OCI-LY1 (cell line): ENCODE measurements around the gene NFIX.

Experiments used
- H2AFZ ChIP-seq: fragments of 200-600 bp; sonication (generic), shearing (Covaris generic); 2 replicates; pipeline ENCODE4 v1.6.0; 2014; ENCODE audit warnings: antibody characterized with exemption, mild to moderate bottlenecking, low read length
- H3F3A ChIP-seq: fragments of 200-600 bp; sonication (generic), shearing (Covaris generic); 2 replicates; pipeline ENCODE4 v1.6.0; 2014; ENCODE audit warnings: mild to moderate bottlenecking, antibody characterized with exemption, low read length, moderate library complexity; ENCODE audit not compliant: insufficient read depth
- H3K27ac ChIP-seq: fragments of 200-600 bp; sonication (generic); 2 replicates; pipeline ENCODE4 v1.5.1; 2014; ENCODE audit warnings: low read length, mixed run types, mild to moderate bottlenecking, low read depth; ENCODE audit not compliant: poor library complexity, severe bottlenecking
- H3K27me3 ChIP-seq: fragments of 200-600 bp; sonication (generic); 2 replicates; pipeline ENCODE4 v1.6.0; 2014; ENCODE audit warnings: antibody characterized with exemption, mild to moderate bottlenecking, low read length, moderate library complexity; ENCODE audit not compliant: insufficient read depth
- H3K36me3 ChIP-seq: fragments of 200-600 bp; sonication (generic); 2 replicates; pipeline ENCODE4 v1.6.1; 2014; ENCODE audit warnings: mild to moderate bottlenecking, antibody characterized with exemption, low read length, moderate library complexity, mixed read lengths; ENCODE audit not compliant: insufficient read depth
- H3K4me1 ChIP-seq: fragments of 200-600 bp; sonication (generic); 2 replicates; pipeline ENCODE4 v1.5.1; 2014; ENCODE audit warnings: mild to moderate bottlenecking, low read length, moderate library complexity; ENCODE audit not compliant: insufficient read depth, severe bottlenecking
- H3K4me2 ChIP-seq: fragments of 200-600 bp; sonication (generic), shearing (Covaris generic); 2 replicates; pipeline ENCODE4 v1.6.1; 2014; ENCODE audit warnings: low read length
- H3K4me3 ChIP-seq: fragments of 200-600 bp; sonication (generic); 2 replicates; pipeline ENCODE4 v1.5.1; 2014; ENCODE audit warnings: low read length, low read depth, mild to moderate bottlenecking, mixed read lengths; ENCODE audit not compliant: poor library complexity, severe bottlenecking
- H3K79me2 ChIP-seq: fragments of 200-600 bp; shearing (Covaris generic); 2 replicates; pipeline ENCODE4 v1.6.1; 2016; ENCODE audit warnings: mixed run types, low read length, mixed read lengths; ENCODE audit not compliant: insufficient read depth
- H3K9ac ChIP-seq: fragments of 200-600 bp; sonication (generic), shearing (Covaris generic); 2 replicates; pipeline ENCODE4 v1.6.1; 2014; ENCODE audit warnings: mild to moderate bottlenecking, low read length, mixed read lengths
- H3K9me2 ChIP-seq: fragments of 200-600 bp; sonication (generic), shearing (Covaris generic); 2 replicates; pipeline ENCODE4 v1.6.1; 2014; ENCODE audit warnings: low read depth, mild to moderate bottlenecking, low read length, mixed read lengths
- H3K9me3 ChIP-seq: fragments of 200-600 bp; shearing (Covaris generic); 2 replicates; pipeline ENCODE4 v1.6.1; 2014; ENCODE audit warnings: low read length, mixed read lengths
- H4K20me1 ChIP-seq: fragments of 200-600 bp; sonication (generic), shearing (Covaris generic); 2 replicates; pipeline ENCODE4 v1.6.0; 2016; ENCODE audit warnings: mild to moderate bottlenecking, low read length; ENCODE audit not compliant: insufficient read depth
- CTCF ChIP-seq: fragments of 200-600 bp; sonication (generic), shearing (Covaris generic); IDR thresholded peaks from 2 replicates; pipeline ENCODE4 v1.5.1; 2017; ENCODE audit warnings: mild to moderate bottlenecking, antibody characterized with exemption, low read length, moderate library complexity, mixed read lengths
- EZH2 ChIP-seq: fragments of 200-600 bp; sonication (generic), shearing (Covaris generic); IDR thresholded peaks from 2 replicates; pipeline ENCODE4 v1.8.0; 2017; ENCODE audit warnings: borderline replicate concordance, mixed run types, mild to moderate bottlenecking, antibody characterized with exemption, low read length, moderate library complexity, mixed read lengths

NFIX gene

GRCh38 chr19:13077240-13077639, 82.0 kb downstream of the NFIX start:
- TF ChIP-seq CTCF (no peak), EZH2 (no peak)
- Histone ChIP-seq H3F3A (no peaks in the 10 kb centered on the region), H3K27ac (no peak overlapping the region), H2AFZ (no peak overlapping the region), H3K36me3 (no peaks in the 10 kb centered on the region), H3K4me1 (no peaks in the 10 kb centered on the region), H3K4me2 (no peak overlapping the region), H3K27me3 (peaks cover 12% of the 10 kb centered on the region; the same call in 1 of the 2 replicates), H3K4me3 (no peak overlapping the region), H3K79me2 (no peaks in the 10 kb centered on the region), H4K20me1 (no peaks in the 10 kb centered on the region), H3K9me3 (no peaks in the 10 kb centered on the region), H3K9me2 (no peaks in the 10 kb centered on the region), H3K9ac (no peak overlapping the region)

- TF ChIP-seq EZH2 (no peak), CTCF (no peak)
- Histone ChIP-seq H3K9me2 (no peaks in the 10 kb centered on the region), H3F3A (no peaks in the 10 kb centered on the region), H3K4me2 (no peak overlapping the region), H3K27ac (no peak overlapping the region), H3K9me3 (no peaks in the 10 kb centered on the region), H3K4me1 (no peaks in the 10 kb centered on the region), H3K4me3 (no peak overlapping the region), H4K20me1 (no peaks in the 10 kb centered on the region), H3K9ac (no peak overlapping the region), H2AFZ (no peak overlapping the region), H3K79me2 (no peaks in the 10 kb centered on the region), H3K36me3 (no peaks in the 10 kb centered on the region), H3K27me3 (peaks cover 18% of the 10 kb centered on the region; the same call in 1 of the 2 replicates)
Observed at GRCh38 chr19:13078381-13078780, 83.1 kb downstream of the NFIX start.

GRCh38 chr19:13078897-13079541, 83.7 kb downstream of the NFIX start:
- no peaks in the 10 kb centered on the region for H3F3A ChIP-seq
- no peaks in the 10 kb centered on the region for H3K4me1 ChIP-seq
- H3K4me2 ChIP-seq, result no peak overlapping the region
- TF ChIP-seq EZH2 (no peak), CTCF (no peak)
- H3K79me2 ChIP-seq, result no peaks in the 10 kb centered on the region
- H3K27ac ChIP-seq, result no peak overlapping the region
- no peaks in the 10 kb centered on the region for H3K9me2 ChIP-seq
- H3K9me3 ChIP-seq, result no peaks in the 10 kb centered on the region
- peaks cover 25% of the 10 kb centered on the region; the same call in 1 of the 2 replicates for H3K27me3 ChIP-seq
- H3K9ac ChIP-seq, result no peak overlapping the region
- no peaks in the 10 kb centered on the region for H4K20me1 ChIP-seq
- no peak overlapping the region for H2AFZ ChIP-seq
- H3K36me3 ChIP-seq, result no peaks in the 10 kb centered on the region
- H3K4me3 ChIP-seq, result no peak overlapping the region
